SK-MEL-5 (cell line): ENCODE results near the gene GRPEL2. TPM values are rescaled to one million over a fixed set of nuclear protein-coding genes. Genes with fewer than 3 reads are reported as not detected.

Experiments used
- DNase-seq: peaks from one replicate; pipeline ENCODE4 v3.0.0-alpha.2; 2016; ENCODE audit warnings: low read depth, low spot score
- in situ Hi-C: cut with HindIII; loops from 2 replicates; pipeline ENCODE4 v1.10.0; 2016; ENCODE audit warnings: low sequenced_read_pairs, high pct_unique_total_duplicates, low pct_unique_long_range_greater_than_20kb
- total RNA-seq: library from RNA; depleted of rRNA; stranded (reverse); fragments of >200 nt; shearing (Covaris generic); gene quantifications from 2 replicates; pipeline ENCODE4 v1.2.3, GENCODE V29; 2014; rRNA removed

Gene GRPEL2
- total RNA-seq, 1 experiment from 2014 or later: 25.3 TPM

- in situ Hi-C loops: no loop called here
- DNase-seq: no peak
Observed at GRCh38 chr5:149401051-149401450, 55.8 kb downstream of the GRPEL2 start.

GRCh38 chr5:149402291-149402690 lies 57.0 kb downstream of the GRPEL2 start:
- no peak for DNase-seq
- in situ Hi-C loops: no loop called here

Other genes starting within 250 kb of the GRPEL2 start
- 0.43 and 0.58 TPM in 2 replicates for gene ABLIM3, start 204.0 kb upstream of the GRPEL2 start, total RNA-seq
- 17.4 and 18.0 TPM in 2 replicates for gene AFAP1L1, start 73.6 kb upstream of the GRPEL2 start, total RNA-seq
- gene PCYOX1L, start 12.5 kb downstream of the GRPEL2 start, total RNA-seq: 2.9 TPM in 2 replicates
- gene IL17B, start 33.8 kb downstream of the GRPEL2 start, total RNA-seq: not detected in 2 replicates
- gene CSNK1A1, start 205.9 kb downstream of the GRPEL2 start, total RNA-seq: 189 and 195 TPM in 2 replicates
- gene ARHGEF37, start 236.0 kb downstream of the GRPEL2 start, total RNA-seq: 1.8 and 2.6 TPM in 2 replicates